Measurements from ENCODE around the gene SYMPK. TPM values are rescaled to one million over a fixed set of nuclear protein-coding genes. Genes with fewer than 3 reads are reported as not detected.

The SYMPK gene
- total RNA-seq, 2 experiments from 2014 or later: 84.4 to 118 TPM

GRCh38 chr19:45782162-45782691, 80.7 kb downstream of the SYMPK start, which contains the start of gene DMPK:
Gene DMPK, minus strand, starts transcription at chr19:45782490. Its CDS starts 138 bp downstream, at chr19:45782352.
- Histone ChIP-seq H4K20me1 (ENCODE audit: insufficient read depth, low read length) (no peaks in the 10 kb centered on the region; the same call in 1 of the 2 replicates), H3K4me3 (ENCODE audit: low read depth, low read length, poor library complexity, severe bottlenecking) (no peak within 1 kb of the TSS), H3K27ac (ENCODE audit: low read depth, low read length, poor library complexity, severe bottlenecking) (no peak within 1 kb of the TSS), H3K79me2 (ENCODE audit: insufficient read depth, low read depth, low read length) (no peaks in the 10 kb centered on the region), H2AFZ (ENCODE audit: low read length) (no peak within 1 kb of the TSS), H3K4me2 (ENCODE audit: low read length) (no peak within 1 kb of the TSS), H3K4me1 (ENCODE audit: insufficient read depth, low read length, poor library complexity, severe bottlenecking) (peaks cover 12% of the 10 kb centered on the region), H3K36me3 (ENCODE audit: insufficient read depth, low read length) (peaks cover 16% of the 10 kb centered on the region; the same call in 1 of the 2 replicates), H3K9me3 (ENCODE audit: low read length) (no peaks in the 10 kb centered on the region), H3K9me2 (ENCODE audit: insufficient read depth, low read length) (no peaks in the 10 kb centered on the region)
- TF ChIP-seq CTCF (conservative IDR thresholded peaks at IDR 0.05; ENCODE audit: low read length) (no peak), EZH2phosphoT487 (IDR thresholded peaks at IDR 0.05; ENCODE audit: borderline replicate concordance, low read depth, low read length) (no peak)
- DNase-seq (ENCODE audit: low spot score): no peak
- ChIA-PET CTCF (ENCODE audit: unreplicated experiment) (no interaction called here), POLR2A (interaction anchor here (0.6 kb wide), 1 partner anchor 822 kb away, joined by 3 read pairs; no protein-coding TSS in a partner anchor)
- BruUV-seq (replicated peaks): no TSS peak
- intact Hi-C loops (cut with micrococcal nuclease; ENCODE audit: unreplicated experiment): no loop called here

GRCh38 chr19:45781214-45782161, 81.5 kb downstream of the SYMPK start:
- peaks cover 12% of the 10 kb centered on the region for H3K4me1 ChIP-seq (ENCODE audit: insufficient read depth, low read length, poor library complexity, severe bottlenecking)
- ChIA-PET POLR2A (no interaction called here), CTCF (ENCODE audit: unreplicated experiment) (no interaction called here)
- H2AFZ ChIP-seq (ENCODE audit: low read length): no peak overlapping the region
- no peak overlapping the region for H3K4me2 ChIP-seq (ENCODE audit: low read length)
- no peaks in the 10 kb centered on the region for H3K9me3 ChIP-seq (ENCODE audit: low read length)
- BruUV-seq (replicated peaks): no TSS peak
- TF ChIP-seq EZH2phosphoT487 (IDR thresholded peaks at IDR 0.05; ENCODE audit: borderline replicate concordance, low read depth, low read length): no peak
- no peak for TF ChIP-seq CTCF (conservative IDR thresholded peaks at IDR 0.05; ENCODE audit: low read length)
- intact Hi-C loops (cut with micrococcal nuclease; ENCODE audit: unreplicated experiment): no loop called here
- H3K36me3 ChIP-seq (ENCODE audit: insufficient read depth, low read length): peaks cover 13% of the 10 kb centered on the region; the same call in 1 of the 2 replicates
- no peaks in the 10 kb centered on the region for H3K79me2 ChIP-seq (ENCODE audit: insufficient read depth, low read depth, low read length)
- H3K4me3 ChIP-seq (ENCODE audit: low read depth, low read length, poor library complexity, severe bottlenecking): no peak overlapping the region
- H3K27ac ChIP-seq (ENCODE audit: low read depth, low read length, poor library complexity, severe bottlenecking): no peak overlapping the region
- DNase-seq (ENCODE audit: low spot score): no peak
- H4K20me1 ChIP-seq (ENCODE audit: insufficient read depth, low read length): no peaks in the 10 kb centered on the region; the same call in 1 of the 2 replicates
- H3K9me2 ChIP-seq (ENCODE audit: insufficient read depth, low read length): no peaks in the 10 kb centered on the region

Data from OCI-LY7 (cell line).